Testis (tissue), 3 donors: Measurements from ENCODE around the gene LAMB4. TPM values are rescaled to one million over a fixed set of nuclear protein-coding genes. Genes with fewer than 3 reads are reported as not detected.

Experiments
- DNase-seq: peaks from one replicate; pipeline ENCODE4 v3.0.0-alpha.2; 2019
- H3K27ac ChIP-seq, 2 donors: fragments of 200-600 bp; sonication (generic); one replicate each; pipeline ENCODE4 v1.5.1; 2019
- H3K27me3 ChIP-seq: fragments of 200-600 bp; sonication (generic); one replicate; pipeline ENCODE4 v1.5.1; 2019
- H3K36me3 ChIP-seq: fragments of 200-600 bp; sonication (generic); one replicate; pipeline ENCODE4 v1.5.1; 2017; ENCODE audit warnings: low read depth; ENCODE audit errors: missing control alignments
- H3K4me1 ChIP-seq: fragments of 200-600 bp; sonication (generic); one replicate; pipeline ENCODE4 v1.5.1; 2019
- H3K4me3 ChIP-seq, 2 donors: fragments of 200-600 bp; sonication (generic); one replicate each; pipeline ENCODE4 v1.5.1; 2017 to 2019
- H3K9me3 ChIP-seq: fragments of 200-600 bp; sonication (generic); one replicate; pipeline ENCODE4 v1.5.1; 2017
- CTCF ChIP-seq, 3 experiments: fragments of 450-650 bp in 2 of 3; fragments of 200-600 bp in 1 of 3; sonication (generic) in 1 of 3; IDR thresholded peaks; one replicate each; pipeline ENCODE4 v1.5.1; 2016 to 2019; ENCODE audit warnings: antibody characterized with exemption in 3 of 3, mild to moderate bottlenecking in 2 of 3, moderate library complexity in 1 of 3
- POLR2A ChIP-seq: fragments of 450-650 bp; IDR thresholded peaks from one replicate; pipeline ENCODE4 v1.6.1; 2017; ENCODE audit warnings: antibody characterized with exemption, mild to moderate bottlenecking, moderate library complexity
- WGBS, 2 donors: methylation state at CpG; one replicate each; pipeline ENCODE4 v1.1.5; 2018; 5-methylcytosine and 5-hydroxymethylcytosine counted together
- intact Hi-C: fragments of 100-400 bp; cut with DNase I; formaldehyde crosslinking; loops from one replicate; pipeline ENCODE4 v1.15.1; 2023; ENCODE audit warnings: low total_unique reads
- polyA plus RNA-seq: library from polyadenylated mRNA; stranded (reverse); fragments of 350-450 nt; fragmentation: Illumina TruSeq; extraction: RNeasy Lipid Tissue Mini Kit (QIAGEN cat#74804); gene quantifications from one replicate; pipeline ENCODE4 v1.2.3, GENCODE V29; 2014; ENCODE audit warnings: low read depth, low replicate concordance; ENCODE audit not compliant: insufficient read depth
- total RNA-seq, 2 donors: library from RNA; depleted of rRNA; stranded (reverse); fragments of >200 nt; gene quantifications; one replicate each; pipeline ENCODE4 v1.2.3, GENCODE V29; 2016

LAMB4 gene
- total and polyA plus RNA-seq, 3 donors from 2014 or later, result 2.8 to 3.1 (median 3.0) TPM

- WGBS, 2 donors, result 78 to 79% methylated on average over 4 of the region's 4 CpGs
- Histone ChIP-seq H3K4me1 (no peaks in the 10 kb centered on the region), H3K27me3 (no peaks in the 10 kb centered on the region), H3K9me3 (no peaks in the 10 kb centered on the region), H3K4me3 (no peak overlapping the region), H3K36me3 (no peaks in the 10 kb centered on the region), H3K27ac (no peak overlapping the region)
- no peak for DNase-seq
- TF ChIP-seq POLR2A (no peak), CTCF (IDR thresholded peaks at IDR 0.05) (no peak)
- intact Hi-C loops, result no loop called here
Measured at GRCh38 chr7:108093341-108093740, 36.8 kb downstream of the LAMB4 start.

GRCh38 chr7:108091461-108091831 is 38.7 kb downstream of the LAMB4 start:
- DNase-seq, result no peak
- no peak overlapping the region for H3K4me3 ChIP-seq
- H3K4me1 ChIP-seq, result no peaks in the 10 kb centered on the region
- H3K36me3 ChIP-seq, result no peaks in the 10 kb centered on the region
- TF ChIP-seq POLR2A (no peak), CTCF (IDR thresholded peaks at IDR 0.05) (no peak)
- H3K27me3 ChIP-seq, result no peaks in the 10 kb centered on the region
- H3K27ac ChIP-seq, result no peak overlapping the region
- H3K9me3 ChIP-seq, result no peaks in the 10 kb centered on the region
- intact Hi-C loops, result no loop called here
- 91 to 95% methylated on average over 7 of the region's 7 CpGs for WGBS, 2 donors

- Histone ChIP-seq H3K9me3 (no peaks in the 10 kb centered on the region), H3K36me3 (no peaks in the 10 kb centered on the region), H3K27me3 (no peaks in the 10 kb centered on the region), H3K27ac (no peak overlapping the region), H3K4me1 (no peaks in the 10 kb centered on the region), H3K4me3 (no peak overlapping the region)
- no peak for DNase-seq
- WGBS, 2 donors, result 90 to 91% methylated on average over 7 of the region's 7 CpGs
- intact Hi-C loops, result no loop called here
- no peak for TF ChIP-seq POLR2A
- TF ChIP-seq CTCF (IDR thresholded peaks at IDR 0.05), result no peak
Measured at GRCh38 chr7:108090791-108091460, 39.2 kb downstream of the LAMB4 start.

- TF ChIP-seq POLR2A, result no peak
- TF ChIP-seq CTCF (IDR thresholded peaks at IDR 0.05), result no peak
- Histone ChIP-seq H3K27ac (no peak overlapping the region), H3K4me1 (no peaks in the 10 kb centered on the region), H3K36me3 (no peaks in the 10 kb centered on the region), H3K27me3 (no peaks in the 10 kb centered on the region), H3K4me3 (no peak overlapping the region), H3K9me3 (no peaks in the 10 kb centered on the region)
- intact Hi-C loops, result no loop called here
- DNase-seq, result no peak
- 91 to 92% methylated on average over 1 of the region's 1 CpG for WGBS, 2 donors
Measured at GRCh38 chr7:108089381-108089780, 40.8 kb downstream of the LAMB4 start.

GRCh38 chr7:108088729-108089128 is 41.4 kb downstream of the LAMB4 start:
- Histone ChIP-seq H3K27me3 (no peaks in the 10 kb centered on the region), H3K4me3 (no peak overlapping the region), H3K36me3 (no peaks in the 10 kb centered on the region), H3K4me1 (no peaks in the 10 kb centered on the region), H3K27ac (no peak overlapping the region), H3K9me3 (no peaks in the 10 kb centered on the region)
- DNase-seq, result no peak
- TF ChIP-seq POLR2A (no peak), CTCF (IDR thresholded peaks at IDR 0.05) (no peak)
- intact Hi-C loops, result no loop called here
